Stimulated activated CD8-positive, alpha-beta memory T cell treated with anti-CD3 and anti-CD28 coated beads, Interleukin-12 subunit alpha, Interleukin-12 subunit beta, amount 100 ng/mL, for 4 hours (primary cell): ENCODE results near the gene BARHL1.

ENCODE experiments used
- DNase-seq: peaks from one replicate; pipeline ENCODE4 v3.0.0-alpha.2; 2020; ENCODE audit warnings: low read depth

BARHL1 gene

DNA sequence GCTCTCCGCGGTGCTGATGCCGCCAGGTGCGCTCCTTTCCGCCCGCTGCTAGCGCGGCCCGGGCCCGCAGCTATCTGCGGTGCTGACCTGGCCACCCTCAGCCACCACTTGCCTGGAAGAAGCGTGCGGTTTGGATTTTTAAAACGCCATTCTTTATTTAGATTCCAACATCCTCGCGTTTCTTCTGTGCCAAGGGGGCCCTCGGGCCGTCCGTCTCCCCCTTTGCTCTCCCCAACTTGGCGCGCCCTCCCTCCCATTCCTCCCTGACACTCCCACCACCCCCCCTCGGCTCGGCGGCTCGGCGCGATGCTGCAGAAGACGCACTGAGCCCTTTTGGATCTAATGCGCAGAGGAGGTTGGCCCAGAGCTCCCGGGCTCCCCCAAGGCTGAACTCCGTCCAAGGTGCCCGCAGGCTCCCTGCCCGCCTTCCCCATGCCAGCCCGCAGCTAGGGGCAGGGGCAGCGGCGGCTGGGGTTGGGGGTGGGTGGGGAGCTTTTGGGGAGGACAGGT is at the start of gene BARHL1:
TSS of gene BARHL1 (plus strand) at position 331 of the 510 bp plus-strand sequence. CDS start 192 bp downstream, outside the sequence.
- DNase-seq, result no peak

DNA sequence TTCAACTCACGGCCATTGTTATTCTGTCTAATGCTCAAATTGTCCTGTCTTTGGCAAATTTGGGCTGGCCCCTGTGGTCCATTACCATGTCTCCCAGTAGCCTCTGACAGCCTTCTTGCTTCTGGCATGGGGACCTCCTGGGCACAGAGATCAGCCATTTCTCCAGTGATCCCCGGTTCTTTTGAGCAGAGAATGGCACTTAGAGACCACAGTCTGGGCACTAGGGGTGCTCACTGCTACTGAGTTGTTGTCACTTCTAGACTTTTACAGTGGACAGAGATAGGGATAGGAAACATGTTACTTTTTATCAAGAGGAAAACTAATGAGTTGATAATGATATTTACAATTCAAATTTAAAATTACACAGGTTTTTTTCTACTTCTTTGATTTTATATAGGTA is 47.6 kb upstream of the BARHL1 start:
- no peak for DNase-seq

DNA sequence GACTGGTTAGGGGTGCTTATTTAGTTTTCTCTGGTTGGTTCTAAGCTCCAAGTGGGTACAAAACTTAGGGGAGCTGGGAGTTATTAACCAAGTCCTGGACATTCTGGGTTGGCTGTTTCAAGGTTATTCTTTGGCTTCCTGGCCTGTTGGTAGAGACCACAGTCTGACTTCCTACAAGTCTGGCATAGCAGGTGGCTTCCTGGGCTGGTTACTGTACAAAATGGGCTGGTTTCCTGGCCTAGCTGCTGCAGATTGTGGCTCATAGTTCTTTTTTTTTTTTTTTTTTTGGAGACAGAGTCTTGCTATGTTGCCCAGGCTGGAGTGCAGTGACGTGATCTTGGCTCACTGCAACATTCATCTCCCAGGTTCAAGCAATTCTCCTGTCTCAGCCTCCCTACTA is 46.3 kb upstream of the BARHL1 start:
- DNase-seq, result no peak

DNA sequence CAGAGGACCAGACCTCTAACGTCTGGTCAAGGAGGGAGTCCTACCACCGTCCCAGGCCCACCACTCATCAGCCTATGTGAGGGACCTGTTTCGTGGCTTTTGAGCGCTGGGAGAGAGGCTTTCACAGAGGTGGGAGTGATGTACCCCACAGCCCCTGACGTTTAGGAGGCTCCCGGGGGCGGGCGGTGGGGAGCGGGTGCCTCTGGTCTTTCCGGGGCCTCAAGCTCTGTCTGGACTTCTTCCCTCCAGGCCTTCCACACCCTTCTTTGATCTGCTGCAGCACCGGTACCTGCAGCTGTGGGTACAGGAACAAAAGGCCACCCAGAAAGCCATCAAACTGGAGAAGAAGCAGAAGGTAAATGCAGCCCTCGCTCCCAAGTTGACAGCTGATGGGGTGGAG is 45.1 kb upstream of the BARHL1 start:
- no peak for DNase-seq

DNA sequence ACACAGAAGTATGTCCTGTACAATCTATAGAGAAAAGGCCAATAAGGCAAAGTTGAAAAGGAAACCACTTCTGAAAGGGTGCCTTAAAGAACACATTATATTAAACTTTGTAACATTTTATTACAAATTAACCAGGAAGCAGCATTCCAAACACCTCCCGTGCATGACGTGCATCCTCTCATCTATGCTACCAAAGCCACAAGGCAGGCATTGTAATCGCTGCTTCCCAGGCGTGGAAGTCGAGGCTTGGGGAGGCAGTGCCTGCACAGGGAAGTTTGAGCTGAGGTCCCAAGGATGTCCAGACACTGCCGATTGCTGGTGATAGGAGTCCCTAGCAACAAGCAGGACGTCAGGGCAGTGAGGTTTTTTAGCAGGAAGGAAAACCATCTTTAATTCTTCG is 44.3 kb upstream of the BARHL1 start:
- DNase-seq, result no peak

DNA sequence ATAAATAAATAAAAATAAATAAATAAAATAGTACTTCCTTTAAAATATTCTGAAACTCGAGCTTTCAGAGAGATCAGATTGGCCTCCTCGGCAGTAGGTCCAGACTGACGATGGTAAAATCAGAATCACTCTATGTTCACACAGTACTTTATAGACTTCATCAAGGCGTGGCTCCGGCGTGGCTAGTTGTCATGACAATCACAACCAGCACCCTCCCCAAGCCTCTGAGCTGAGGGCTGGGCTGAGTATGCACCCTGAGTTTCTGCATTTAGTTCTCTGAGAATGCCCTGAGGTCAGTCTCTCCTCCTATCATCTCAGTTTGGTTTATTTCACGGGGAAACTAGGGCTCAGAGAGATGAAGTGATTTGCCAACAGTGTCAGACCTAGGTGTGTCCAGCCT is 43.3 kb upstream of the BARHL1 start:
- no peak for DNase-seq

DNA sequence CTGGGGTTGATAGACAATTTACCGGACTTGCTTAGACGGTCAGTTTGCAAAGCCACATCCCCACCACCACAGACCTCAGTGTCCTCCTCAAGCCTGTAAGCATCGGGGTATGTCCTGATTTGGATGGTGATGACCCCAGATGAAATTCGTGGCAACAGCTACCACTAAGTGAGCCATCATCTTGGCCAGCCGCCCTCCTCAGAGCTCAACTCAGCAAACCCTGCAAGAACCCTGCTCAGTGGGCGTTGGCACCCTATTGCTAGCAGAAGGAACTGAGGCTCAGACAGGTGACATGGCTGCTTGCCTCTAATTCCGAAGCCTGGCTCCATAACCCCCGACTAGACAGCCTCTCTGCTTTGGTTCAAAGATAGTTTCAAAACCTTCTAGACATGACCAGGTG is 41.4 kb upstream of the BARHL1 start:
- no peak for DNase-seq

DNA sequence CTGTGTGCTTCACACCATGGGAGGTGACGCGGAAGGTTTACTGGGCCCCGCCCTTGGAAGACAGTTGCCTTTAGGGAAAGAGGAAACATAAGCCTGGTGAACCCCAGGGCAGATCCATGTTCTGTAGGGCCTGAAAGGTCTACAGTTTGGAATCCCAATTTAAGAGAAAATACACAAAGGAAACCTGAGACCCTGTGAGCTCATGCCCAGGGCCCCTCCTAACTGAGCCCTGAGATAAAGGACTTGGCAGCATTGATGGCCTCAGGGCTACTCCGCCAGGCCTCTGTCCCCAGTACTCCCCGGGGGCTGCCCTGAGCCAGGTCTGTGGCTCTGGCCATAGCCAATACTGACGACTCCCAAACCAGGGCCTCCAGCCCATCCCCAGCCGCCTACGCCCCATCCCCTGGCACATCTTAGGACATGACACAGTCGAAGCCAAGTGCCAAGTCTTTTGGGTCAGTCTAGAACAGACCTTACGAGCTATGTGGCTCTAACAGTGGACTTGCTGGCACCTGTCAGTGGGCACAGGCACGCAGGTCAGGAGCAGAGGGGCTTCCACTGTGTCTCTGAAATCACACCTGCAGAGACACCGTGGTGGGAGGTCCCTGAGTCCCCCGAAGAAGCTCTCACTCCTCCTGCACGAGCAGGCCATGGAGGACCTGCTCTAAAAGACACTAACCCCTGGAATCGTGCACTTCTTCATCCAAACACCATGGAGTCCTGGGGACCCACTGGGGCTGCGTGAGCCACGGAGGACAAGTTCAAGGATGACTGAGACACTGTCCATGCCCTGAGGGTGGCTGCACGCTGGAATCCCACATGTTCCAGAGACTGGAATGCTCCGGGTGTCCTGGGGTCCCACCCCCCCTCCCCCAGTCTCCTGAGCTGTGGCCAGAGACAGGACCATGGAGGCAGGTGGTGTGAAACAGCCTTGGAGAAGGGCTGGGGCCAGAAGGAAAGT is 40.3 kb upstream of the BARHL1 start:
- DNase-seq, result no peak

DNA sequence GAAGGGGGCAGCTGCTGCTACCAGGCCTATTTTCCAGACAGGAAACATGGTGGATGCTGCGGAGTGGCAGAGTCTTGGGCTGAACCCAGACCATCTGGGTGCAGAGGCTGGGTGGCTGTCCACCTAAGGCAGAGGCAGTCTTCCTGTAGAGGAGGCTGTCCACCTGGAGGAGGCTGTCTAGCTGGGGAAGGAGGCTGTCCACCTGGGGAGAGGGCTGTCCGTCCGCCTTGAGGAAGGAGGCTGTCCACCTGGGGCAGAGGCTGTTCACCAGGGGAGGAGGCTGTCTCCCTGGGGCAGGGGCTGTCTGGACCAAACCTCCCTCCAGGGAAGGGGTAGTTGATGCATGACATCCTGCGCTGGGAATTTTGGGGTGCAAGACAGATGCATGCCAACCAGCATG is 39.2 kb upstream of the BARHL1 start:
- no peak for DNase-seq

DNA sequence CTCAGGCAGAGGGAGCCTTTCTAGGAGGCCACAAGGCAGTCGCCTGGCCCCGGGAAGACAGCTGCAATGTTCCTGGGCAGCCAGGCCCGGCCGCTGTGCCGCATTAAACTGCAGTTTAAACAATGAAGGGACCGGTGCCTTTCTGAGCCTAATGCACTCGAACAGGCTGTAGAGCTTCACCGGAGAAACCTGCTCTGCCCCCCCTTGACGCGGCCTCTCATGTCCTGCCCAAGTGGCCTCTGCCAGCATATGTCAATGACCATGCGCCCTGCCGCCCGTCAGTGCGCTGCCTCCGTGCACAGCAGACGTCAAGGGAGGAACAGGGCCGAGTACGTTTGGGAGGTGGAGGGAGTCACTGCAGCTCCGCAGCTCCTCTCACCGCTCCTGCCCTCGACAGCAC is 38.4 kb upstream of the BARHL1 start:
- DNase-seq, result no peak

DNA sequence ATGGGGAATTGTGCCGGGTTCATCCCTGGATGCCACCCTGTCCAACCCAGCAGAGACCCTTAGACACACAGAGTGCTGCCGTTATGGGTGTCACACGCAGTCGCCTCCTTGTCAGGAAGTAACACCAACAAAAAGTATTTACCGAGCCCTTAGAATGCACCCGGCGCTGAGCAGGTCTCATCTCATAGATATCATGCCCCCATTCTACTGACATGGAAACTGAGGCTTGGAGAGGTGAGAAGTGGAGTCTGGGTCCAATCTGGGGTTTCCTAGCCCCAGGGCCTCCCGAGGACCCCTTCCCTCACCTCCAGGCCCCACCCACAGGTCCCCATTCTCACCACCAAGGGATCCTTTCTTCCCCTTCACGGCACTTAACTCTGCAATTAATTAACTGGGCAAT is 36.8 kb upstream of the BARHL1 start:
- DNase-seq, result no peak

DNA sequence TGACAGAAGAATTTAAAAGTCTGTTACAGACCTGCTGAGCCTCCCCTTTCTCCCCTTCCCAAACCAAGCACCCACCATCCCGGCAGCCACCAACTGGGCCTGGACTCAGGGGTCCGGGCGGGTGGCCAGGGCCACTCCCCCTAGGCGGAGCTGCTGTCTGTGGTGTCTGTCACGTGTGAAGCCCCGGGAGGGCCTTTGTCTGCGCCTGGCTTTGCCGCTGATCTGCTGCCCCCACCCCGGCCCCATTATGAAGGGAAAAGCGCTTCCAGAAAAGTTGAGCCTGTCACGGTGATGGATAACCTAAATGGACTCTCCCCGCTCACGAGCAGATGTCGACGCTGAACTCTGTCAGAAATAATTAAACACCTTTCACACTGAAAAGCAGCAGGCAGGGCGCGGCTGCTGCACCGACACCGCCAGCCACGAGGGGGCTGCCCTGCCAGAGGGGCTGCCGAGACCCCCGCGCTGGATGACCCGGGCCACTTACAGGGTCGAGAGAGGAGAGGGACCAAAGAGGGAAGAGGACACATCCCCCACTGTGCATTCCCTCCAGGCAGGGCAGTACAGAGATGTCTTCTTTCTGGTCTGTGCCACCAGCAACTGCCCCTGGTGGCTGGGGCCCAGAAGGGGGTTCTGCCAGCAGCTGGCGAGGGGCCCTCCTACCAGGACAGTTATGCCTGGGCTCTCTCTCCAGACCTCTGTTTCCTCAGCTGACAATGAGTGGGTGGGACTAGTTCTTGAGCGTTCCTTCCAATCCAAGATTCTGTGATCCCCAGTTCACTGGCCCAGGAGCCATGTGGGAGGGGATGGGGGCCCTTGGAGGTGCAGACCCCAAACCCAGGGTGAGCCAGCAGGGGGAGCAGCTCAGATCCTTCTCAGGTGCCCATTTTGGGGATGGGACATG is 36.0 kb upstream of the BARHL1 start:
- no peak for DNase-seq

DNA sequence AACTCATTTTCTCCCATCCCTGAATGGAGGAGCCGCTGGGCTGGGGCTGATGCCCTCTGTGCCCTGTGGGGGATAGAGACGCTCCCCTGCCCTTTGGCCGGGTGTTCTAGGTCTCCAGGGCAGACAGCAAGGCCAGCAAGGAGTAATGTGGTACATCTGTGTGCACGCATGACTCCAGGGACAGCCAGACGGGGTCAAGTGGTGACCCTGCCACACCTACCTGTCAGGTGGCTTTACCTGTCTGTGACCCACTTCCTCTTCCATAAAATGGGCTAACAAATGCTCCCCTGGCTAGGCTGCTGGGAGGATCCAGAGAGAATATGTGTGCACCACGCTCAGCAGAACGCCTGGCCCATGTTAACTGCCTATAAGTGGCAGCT is 35.4 kb upstream of the BARHL1 start:
- DNase-seq, result no peak

DNA sequence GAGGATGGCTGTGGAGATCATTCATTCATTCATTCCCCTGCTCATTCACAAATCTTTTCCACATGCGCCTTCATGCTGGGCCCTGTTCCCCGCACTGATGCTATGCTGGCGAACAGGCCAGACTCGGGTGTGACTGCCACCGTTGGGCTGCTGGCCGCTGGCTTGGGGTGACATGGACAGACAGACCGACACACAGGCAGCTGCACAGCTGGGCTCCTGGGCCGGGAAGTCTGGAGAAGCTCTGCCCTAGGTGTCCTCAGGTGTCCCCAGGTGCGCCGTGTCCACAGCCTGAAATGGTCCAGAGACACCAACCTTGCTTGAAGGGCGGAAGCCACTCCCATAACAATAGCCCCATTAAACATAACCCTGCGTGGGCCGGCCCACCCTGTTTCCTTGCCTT is 35.0 kb upstream of the BARHL1 start:
- no peak for DNase-seq

DNA sequence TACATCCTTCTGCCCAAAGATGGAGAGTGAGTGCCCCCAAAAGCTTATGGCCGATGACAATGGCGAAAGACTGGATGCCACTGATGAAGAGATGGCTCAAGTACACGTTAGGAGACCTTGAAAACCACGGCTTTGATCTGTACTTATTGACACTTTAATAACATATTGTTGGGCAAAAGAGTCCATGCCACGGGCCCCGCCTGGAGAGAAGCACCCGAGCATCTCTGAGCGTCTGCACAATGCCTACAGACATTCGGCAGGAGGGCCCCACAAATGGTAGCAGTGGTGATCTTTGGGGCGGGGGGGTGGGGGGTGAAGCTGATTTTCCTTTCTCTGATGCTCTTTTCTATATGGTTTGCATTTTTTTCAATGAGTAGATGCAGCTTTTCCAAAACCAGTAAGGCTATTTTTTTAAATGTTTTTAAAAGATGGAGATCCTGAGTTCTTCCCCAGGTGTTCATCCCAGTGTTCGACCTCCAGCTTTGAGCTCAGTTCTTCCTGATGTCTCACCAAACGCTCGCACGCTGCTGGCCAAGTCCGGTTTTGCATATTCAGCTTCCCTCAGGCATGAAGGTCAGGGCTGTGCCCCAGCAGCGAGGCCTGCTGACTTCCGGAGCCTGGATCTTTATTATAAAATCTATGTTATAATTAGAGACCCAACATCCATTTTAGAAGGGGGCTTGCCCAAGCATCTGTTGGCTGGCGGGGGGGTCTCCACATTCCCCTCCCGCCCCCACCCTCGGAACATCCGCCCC is 34.3 kb upstream of the BARHL1 start:
- no peak for DNase-seq

DNA sequence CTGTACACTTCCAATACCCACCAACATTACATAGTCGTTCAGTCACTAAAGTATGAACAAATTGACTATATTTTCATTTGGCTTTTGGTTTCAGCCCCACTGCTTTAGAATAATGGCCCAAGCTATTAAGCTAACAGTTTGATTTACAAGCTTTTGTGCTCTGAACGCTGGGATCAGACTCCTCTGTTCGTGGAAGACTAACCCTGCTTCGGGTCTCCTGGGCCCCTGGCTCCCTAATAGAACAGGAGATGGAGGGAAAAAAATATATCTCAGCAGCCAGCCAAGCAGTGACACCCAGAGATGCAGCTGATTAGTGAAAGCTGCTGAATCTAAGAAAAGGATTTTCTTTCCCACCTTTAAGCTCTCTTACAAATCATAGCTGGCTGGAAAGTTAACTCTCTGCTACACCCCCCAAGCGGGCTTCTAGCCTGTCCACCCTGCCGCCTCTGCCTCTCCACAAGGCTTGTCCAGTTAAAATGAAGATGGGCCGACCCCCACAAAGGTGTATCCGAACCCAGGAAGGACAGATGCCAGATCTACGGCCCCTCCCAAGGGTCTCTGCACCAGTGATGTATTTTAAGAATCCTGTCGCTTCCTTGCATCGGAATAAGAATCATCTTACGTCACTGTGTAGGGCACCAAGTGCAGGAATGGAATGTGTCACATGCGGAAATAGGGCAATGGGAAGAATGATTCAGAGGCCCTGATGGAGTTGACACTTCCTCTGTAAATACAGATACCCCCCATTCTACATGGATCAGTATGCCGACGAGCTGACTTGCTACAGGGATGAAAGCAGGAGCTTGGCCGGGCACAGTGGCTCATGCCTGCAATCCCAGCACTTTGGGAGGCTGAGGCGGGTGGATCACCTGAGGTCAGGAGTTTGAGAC is 33.4 kb upstream of the BARHL1 start:
- no peak for DNase-seq

DNA sequence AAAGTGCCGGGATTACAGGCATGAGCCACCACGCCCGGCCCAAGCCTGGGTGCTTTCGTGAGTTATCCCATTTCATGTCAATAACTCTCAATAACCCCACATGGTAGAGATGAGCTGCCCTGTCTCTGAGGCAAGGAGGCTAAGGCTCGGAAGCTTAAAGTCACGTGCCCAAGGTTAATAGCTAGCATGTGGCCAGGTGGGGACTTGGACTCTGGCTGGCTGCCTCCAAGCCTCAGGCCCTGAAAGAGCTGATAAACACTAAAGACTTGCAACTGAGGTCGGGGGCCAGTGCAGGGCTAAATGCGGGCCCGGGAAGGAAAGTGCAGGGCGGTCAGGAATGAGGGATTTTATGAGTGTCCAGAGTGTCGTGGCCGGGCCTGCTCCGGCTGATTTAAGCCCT is 30.9 kb upstream of the BARHL1 start:
- no peak for DNase-seq

DNA sequence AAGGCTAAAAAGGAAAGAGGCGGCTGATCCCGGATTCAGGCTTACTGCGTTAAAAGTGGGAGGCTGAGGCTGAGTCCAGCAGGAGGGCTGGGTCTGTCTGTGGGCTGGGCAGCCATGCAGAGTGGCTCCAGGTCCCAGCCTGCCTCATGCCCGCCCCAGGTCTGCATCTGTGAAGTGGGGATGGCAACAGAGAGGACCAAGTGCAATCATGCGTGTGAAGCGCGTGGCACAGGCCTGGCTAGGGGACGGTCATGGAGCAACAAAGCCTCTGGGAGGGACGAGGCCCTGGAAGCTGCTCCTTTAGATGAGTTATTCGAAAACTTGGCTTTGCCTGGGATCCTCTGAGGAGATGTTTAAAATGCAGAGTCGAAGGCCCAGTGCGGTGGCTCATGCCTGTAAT is 30.4 kb upstream of the BARHL1 start:
- no peak for DNase-seq

DNA sequence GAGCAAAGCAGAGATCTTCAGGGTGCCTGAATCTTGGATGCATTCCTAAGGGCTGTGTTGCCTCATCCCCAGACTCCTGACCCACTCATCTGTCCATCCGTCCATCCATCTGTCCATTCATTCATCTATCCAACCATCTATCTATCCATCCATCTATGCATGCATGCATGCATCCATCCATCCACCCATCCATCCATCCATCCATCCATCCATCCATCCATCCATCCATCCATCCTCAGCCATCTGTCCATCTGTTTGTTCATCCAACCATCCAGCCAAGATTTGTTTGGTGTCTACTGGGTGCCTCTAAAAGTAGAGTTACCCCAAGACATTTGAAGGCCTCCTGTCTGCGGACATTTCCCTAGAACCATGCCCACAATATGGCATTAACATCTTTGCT is 27.7 kb upstream of the BARHL1 start:
- no peak for DNase-seq

DNA sequence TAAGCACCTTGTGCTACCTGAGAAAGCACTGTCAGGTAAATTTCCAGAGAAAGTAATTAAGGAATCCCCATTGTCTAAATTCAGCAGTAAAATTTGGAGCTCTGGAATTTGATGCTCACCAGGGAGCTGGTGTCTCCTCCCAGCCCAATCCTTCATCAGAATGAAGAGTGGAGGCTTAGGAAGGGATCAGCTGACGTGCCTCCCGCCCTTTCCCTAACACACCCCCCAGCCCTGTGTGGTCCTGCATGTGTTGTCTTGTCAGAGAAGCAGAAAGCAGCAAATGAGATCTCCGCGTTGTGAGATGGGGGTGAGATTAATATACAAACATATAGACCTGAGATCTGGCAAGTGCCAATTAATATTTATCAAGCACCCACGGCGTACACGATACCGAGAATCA is 26.9 kb upstream of the BARHL1 start:
- no peak for DNase-seq

DNA sequence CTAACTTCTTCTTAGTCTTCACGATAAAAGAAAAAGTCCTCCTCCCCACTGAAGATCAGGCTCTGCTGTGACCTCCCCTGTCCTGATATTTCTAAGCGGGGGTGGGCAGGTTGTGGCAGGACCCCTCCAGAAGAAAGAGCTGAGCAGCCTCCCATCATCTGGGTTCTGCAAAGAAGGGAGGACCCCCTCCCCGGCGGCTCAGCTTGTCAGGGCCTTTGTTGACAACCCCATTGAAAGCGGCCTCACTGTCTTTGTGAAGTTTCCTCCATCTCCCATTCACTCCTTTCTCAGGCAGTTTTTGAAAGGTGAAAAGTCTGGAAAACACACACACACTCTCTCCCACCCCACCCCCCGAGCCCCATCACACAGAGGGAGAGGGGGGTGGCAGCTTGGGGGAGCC is 26.2 kb upstream of the BARHL1 start:
- no peak for DNase-seq
